ENCODE data around the gene ARHGAP42.

Gene ARHGAP42

DNA sequence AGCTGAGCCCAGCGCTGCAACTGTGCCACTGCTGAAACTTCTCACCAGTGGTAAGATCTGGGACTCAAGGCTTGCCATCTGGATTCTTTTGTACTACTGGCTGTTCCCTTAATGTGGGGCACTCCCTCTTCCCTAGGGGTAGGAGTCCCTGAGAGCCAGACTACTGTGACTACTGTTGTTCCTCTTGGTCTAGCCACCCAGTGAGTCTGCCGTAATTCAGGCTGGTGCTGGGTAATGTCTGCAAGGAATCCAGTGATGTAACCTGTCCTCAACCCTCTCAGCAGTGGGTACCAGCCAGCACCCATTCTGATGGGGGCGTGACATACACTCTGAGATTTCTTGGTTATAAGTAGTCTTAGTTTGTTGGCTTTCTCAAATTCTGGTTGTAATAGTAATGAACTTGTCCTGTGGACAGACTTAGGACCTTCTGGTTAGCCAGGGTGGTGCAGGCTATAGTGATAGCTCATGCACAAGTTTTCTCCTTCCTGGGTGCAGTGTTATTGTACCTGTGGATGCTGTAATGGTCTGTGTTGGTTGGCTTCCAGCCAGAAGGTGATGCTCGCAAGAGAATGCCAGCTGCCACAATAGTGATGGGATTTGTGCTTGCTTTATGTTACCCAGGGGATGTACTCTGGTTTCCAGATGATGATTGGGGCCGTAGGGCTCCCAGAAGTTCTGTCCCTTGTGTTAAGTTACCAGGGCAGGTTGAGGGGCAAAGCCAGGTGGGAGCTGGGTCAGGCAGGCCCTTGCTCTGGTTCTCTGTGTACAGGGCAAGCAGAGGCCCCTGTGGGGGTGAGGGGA is 65.5 kb downstream of the ARHGAP42 start:
- Mint-ChIP-seq H3K27ac (no peak overlapping the region), H3K4me3 (no peak overlapping the region), H3K9me3 (peaks cover 11% of the 10 kb centered on the region), H3K36me3 (ENCODE audit: low read depth) (no peaks in the 10 kb centered on the region), H3K27me3 (ENCODE audit: low read depth) (no peaks in the 10 kb centered on the region), H3K4me1 (ENCODE audit: low read depth) (no peaks in the 10 kb centered on the region)

DNA sequence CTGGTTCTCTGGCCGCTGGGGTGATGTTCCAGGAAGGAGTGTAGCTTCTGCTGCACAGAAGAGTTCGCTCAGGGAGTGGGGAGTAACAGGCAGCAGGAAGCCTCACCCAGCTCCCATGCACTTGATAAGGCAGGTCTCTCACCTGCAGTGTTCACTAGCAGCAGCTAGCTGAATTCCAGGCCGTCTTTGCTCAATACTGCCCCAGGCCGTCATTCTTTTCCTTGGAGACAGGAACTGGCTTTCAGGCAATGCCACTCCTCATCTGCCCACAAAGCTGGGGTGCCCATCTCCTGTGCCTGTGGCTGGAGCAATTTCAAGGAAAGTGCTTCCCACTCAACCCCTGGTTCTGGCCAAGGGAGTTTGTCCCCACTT is 66.1 kb downstream of the ARHGAP42 start:
- H3K4me3 Mint-ChIP-seq = no peak overlapping the region
- no peaks in the 10 kb centered on the region for H3K36me3 Mint-ChIP-seq (ENCODE audit: low read depth)
- no peaks in the 10 kb centered on the region for H3K4me1 Mint-ChIP-seq (ENCODE audit: low read depth)
- H3K27ac Mint-ChIP-seq = no peak overlapping the region
- peaks cover 11% of the 10 kb centered on the region for H3K9me3 Mint-ChIP-seq
- H3K27me3 Mint-ChIP-seq (ENCODE audit: low read depth) = no peaks in the 10 kb centered on the region

DNA sequence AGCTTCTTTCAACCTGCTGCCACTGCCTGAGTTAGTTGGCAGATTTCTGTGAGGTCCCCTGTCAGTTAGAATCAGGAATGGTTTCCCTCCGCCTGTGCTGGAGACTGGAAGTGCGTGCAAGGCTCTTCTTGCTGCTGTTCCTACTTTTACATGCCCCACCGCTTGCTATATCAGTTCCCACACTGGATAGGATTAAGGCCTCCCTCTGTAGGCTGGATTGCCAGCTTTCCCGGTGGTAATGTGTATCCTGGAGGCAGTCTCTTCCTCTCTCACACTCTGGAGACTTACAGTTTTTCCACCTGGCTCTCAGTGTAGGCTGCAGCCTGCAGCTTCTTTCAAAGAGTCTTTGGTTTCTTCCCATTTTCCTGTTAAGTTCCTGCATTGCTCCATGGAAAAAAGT is 66.5 kb downstream of the ARHGAP42 start:
- Mint-ChIP-seq H3K9me3 (peaks cover 11% of the 10 kb centered on the region), H3K4me3 (no peak overlapping the region), H3K4me1 (ENCODE audit: low read depth) (no peaks in the 10 kb centered on the region), H3K27me3 (ENCODE audit: low read depth) (no peaks in the 10 kb centered on the region), H3K36me3 (ENCODE audit: low read depth) (no peaks in the 10 kb centered on the region), H3K27ac (no peak overlapping the region)

DNA sequence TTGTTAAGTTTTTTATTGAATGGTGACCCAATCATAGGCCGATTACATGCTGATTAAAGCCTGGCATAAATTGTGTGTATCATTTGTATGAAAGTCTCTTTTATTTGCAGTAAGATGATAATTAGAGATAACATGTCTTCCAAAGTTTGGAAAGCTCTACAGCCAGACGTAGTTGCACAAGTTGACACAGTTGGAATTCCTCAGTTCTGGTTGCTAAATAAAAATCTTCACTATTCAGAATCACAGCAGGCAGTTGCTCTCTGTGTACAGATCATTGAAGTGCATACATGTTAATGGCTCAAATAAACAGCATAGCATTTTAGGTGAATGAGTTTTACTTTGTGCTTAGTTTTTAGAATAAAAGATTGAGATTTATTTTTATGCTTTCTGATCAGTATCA is 69.5 kb downstream of the ARHGAP42 start:
- Mint-ChIP-seq H3K4me3 (no peak overlapping the region), H3K4me1 (ENCODE audit: low read depth) (no peaks in the 10 kb centered on the region), H3K9me3 (no peaks in the 10 kb centered on the region), H3K36me3 (ENCODE audit: low read depth) (no peaks in the 10 kb centered on the region), H3K27ac (no peak overlapping the region), H3K27me3 (ENCODE audit: low read depth) (no peaks in the 10 kb centered on the region)

DNA sequence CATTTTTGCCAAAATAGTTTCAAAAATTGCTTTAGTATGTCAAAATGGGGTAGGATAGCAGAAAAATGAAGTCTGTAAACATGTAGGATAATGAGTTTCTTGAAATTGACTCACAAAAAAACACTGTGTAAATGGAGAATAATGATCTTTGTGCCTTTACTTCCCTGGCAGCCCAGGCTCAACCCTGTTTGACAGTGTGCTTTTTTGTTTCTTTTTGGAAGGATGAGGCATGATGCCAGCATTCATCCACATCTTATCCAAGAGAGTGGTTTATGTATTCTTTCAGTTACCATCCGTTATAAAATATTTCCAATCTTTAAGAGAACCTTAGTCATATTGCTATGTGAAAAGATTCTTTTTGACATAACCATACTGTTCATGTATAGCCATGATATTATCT is 70.6 kb downstream of the ARHGAP42 start:
- H3K4me3 Mint-ChIP-seq = no peak overlapping the region
- H3K27ac Mint-ChIP-seq = no peak overlapping the region
- H3K36me3 Mint-ChIP-seq (ENCODE audit: low read depth) = no peaks in the 10 kb centered on the region
- no peaks in the 10 kb centered on the region for H3K9me3 Mint-ChIP-seq
- H3K27me3 Mint-ChIP-seq (ENCODE audit: low read depth) = no peaks in the 10 kb centered on the region
- H3K4me1 Mint-ChIP-seq (ENCODE audit: low read depth) = no peaks in the 10 kb centered on the region

DNA sequence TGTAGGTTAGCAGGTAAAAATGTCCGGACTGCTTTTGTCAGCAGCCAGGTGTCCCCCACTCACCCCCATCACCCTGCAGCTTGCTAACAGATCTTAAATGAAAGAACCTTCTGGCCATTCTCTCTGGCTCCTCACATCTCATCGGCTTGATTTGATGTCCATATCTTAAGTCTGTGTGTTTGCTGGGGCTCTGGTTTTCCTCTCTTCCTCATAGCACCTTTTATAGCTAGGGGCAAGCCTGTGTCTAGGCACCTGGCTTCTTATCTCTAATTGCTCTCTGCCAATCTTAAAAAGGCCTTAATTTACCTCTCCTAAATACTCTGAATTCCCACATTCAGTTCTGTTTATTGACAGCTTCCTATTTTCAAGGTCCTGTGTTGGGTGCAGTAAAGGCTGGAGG is 72.0 kb downstream of the ARHGAP42 start:
- no peaks in the 10 kb centered on the region for H3K36me3 Mint-ChIP-seq (ENCODE audit: low read depth)
- no peaks in the 10 kb centered on the region for H3K4me1 Mint-ChIP-seq (ENCODE audit: low read depth)
- no peak overlapping the region for H3K27ac Mint-ChIP-seq
- H3K9me3 Mint-ChIP-seq = no peaks in the 10 kb centered on the region
- no peaks in the 10 kb centered on the region for H3K27me3 Mint-ChIP-seq (ENCODE audit: low read depth)
- H3K4me3 Mint-ChIP-seq = no peak overlapping the region

DNA sequence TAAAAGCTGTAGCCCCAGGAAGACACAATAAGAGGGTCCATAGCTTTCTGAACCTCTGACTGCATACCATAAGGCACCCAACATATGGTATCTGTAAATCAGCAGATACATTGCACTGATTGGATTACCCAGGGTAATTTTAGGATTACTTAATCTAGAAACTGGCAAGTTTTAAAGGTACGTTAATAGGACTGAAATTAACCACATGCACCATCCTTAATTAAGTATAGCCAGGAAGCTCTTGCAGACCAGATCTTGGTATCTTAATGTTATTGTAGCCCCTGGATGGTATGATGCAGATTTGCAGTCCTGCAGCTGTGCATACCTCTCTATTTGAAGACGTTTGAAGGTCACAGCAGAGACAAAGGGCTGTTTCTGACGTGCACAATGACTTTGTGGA is 72.8 kb downstream of the ARHGAP42 start:
- Mint-ChIP-seq H3K36me3 (ENCODE audit: low read depth) (no peaks in the 10 kb centered on the region), H3K27me3 (ENCODE audit: low read depth) (no peaks in the 10 kb centered on the region), H3K9me3 (no peaks in the 10 kb centered on the region), H3K27ac (no peak overlapping the region), H3K4me3 (no peak overlapping the region), H3K4me1 (ENCODE audit: low read depth) (no peaks in the 10 kb centered on the region)

DNA sequence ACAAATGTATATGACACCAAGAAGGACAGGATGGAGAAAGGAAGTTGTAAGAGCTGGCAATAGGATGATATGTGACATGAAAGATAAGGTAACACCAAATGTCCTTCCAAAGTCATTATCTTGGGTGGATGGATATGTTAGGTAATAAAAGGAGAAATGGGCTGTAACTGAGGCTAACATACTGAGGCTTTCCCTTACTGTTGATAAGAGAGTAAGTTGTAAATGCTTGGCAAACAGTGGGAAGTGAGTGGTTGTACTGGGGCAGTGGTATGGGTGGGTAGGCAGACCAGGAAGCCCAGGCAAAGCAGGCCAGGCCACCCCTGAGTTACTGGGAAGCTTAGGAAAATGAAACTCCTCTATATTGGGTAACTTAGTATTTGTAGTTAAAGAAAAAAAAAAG is 73.7 kb downstream of the ARHGAP42 start:
- Mint-ChIP-seq H3K36me3 (ENCODE audit: low read depth) (no peaks in the 10 kb centered on the region), H3K9me3 (no peaks in the 10 kb centered on the region), H3K27ac (no peak overlapping the region), H3K4me3 (no peak overlapping the region), H3K4me1 (ENCODE audit: low read depth) (no peaks in the 10 kb centered on the region), H3K27me3 (ENCODE audit: low read depth) (no peaks in the 10 kb centered on the region)

DNA sequence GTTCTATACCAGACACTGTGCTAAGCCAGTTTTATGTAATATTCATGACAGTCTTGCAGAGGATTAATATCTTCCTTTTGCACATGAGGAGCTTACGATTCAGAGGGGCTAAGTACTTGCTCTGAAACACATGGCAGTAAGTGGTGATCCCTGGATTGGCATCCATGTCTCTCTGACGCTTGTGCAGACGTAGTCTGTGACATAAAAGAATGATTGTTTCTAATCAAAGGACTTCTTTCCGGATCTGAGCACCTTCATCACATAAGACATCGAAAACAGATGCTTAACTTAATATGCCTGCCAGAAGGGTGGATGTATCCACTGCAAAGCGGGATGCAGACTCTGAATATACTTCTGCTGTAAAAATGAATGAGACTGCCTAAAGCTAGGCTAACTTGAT is 74.8 kb downstream of the ARHGAP42 start:
- Mint-ChIP-seq H3K4me1 (ENCODE audit: low read depth) (no peaks in the 10 kb centered on the region), H3K27ac (no peak overlapping the region), H3K27me3 (ENCODE audit: low read depth) (no peaks in the 10 kb centered on the region), H3K9me3 (no peaks in the 10 kb centered on the region), H3K4me3 (no peak overlapping the region), H3K36me3 (ENCODE audit: low read depth) (no peaks in the 10 kb centered on the region)

DNA sequence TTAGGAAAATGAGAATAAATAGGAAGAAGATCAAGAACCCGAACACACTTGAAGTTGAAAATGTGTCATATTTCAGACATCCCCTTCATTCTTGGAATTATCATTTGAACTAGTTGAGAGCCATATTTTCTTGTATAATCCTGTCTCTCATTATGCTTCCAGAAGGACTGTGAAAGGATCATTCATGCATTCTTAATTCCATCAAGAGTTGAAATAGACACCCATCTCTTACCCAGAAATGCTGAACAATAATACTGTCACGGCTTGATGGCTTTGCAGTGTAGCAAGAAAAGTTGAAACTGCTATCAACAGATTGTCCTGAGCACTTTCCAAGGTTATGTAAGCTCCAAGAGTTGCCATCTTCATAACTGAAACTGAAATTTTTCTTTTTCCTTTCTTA is 79.7 kb downstream of the ARHGAP42 start:
- H3K27me3 Mint-ChIP-seq (ENCODE audit: low read depth) = no peaks in the 10 kb centered on the region
- no peaks in the 10 kb centered on the region for H3K9me3 Mint-ChIP-seq
- H3K27ac Mint-ChIP-seq = no peak overlapping the region

DNA sequence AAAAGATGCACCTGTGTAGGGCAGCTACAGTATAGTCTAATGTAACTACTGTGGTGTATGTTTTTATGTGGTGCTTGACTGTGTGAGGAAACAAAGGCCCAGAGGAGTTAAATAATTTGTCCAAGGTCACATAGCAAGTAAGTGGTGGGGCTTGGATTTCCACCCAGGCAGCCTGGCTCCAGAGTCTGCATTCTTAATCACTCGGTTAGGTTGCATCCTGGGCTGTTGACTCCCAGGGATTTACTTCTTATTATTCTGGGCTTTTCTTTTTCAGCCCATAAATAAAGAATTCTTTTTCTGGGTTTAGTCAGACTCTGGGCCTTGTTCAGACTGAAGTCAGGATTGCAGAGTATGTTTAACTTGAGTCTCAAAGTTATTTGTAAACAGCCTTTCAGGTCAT is 82.1 kb downstream of the ARHGAP42 start:
- no peaks in the 10 kb centered on the region for H3K27me3 Mint-ChIP-seq (ENCODE audit: low read depth)
- H3K36me3 Mint-ChIP-seq (ENCODE audit: low read depth) = no peaks in the 10 kb centered on the region
- no peak overlapping the region for H3K4me3 Mint-ChIP-seq
- H3K27ac Mint-ChIP-seq = no peak overlapping the region
- H3K4me1 Mint-ChIP-seq (ENCODE audit: low read depth) = no peaks in the 10 kb centered on the region
- H3K9me3 Mint-ChIP-seq = no peaks in the 10 kb centered on the region

More for the DNA sequence above, 79.7 kb downstream of the ARHGAP42 start:
- H3K4me1 Mint-ChIP-seq (ENCODE audit: low read depth) = no peaks in the 10 kb centered on the region
- H3K4me3 Mint-ChIP-seq = no peak overlapping the region
- H3K36me3 Mint-ChIP-seq (ENCODE audit: low read depth) = no peaks in the 10 kb centered on the region

DNA sequence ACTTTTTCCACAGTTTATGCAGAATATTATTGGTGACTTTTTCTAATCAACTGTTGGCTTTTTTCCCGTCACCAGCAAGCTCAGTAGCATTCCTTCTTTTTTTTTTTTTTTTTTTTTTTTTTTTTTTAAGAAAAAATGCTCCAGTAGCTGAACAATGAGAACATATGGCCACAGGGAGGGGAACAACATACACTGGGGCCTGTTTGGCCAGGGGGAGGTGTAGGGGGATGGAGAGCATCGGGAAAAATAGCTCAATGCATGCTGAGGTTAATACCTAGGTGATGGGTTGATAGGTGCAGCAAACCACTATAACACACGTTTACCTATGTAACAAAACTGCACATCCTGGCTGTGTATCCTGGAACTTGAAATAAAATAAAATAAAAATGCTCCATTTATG is 82.5 kb downstream of the ARHGAP42 start:
- no peak overlapping the region for H3K27ac Mint-ChIP-seq
- H3K4me1 Mint-ChIP-seq (ENCODE audit: low read depth) = no peaks in the 10 kb centered on the region
- no peaks in the 10 kb centered on the region for H3K9me3 Mint-ChIP-seq

DNA sequence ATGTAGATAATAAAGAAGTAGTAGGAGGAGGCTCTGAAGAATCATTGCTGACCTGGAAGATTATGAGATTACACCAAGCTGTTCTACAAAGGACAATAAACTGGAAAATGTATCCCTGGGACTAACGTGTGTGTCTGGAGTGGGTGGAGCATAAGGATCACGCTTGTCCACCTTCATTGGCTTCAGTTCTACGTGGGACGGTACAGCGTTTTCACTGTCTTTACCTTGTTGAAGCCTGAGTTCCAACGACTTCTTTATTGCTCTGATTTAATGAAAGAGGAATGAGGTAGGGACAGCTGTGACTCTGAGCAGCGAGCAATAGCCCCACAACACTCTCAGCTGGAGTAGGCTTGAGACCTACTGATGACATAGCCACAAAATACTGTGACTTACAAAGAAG is 87.0 kb downstream of the ARHGAP42 start:
- Mint-ChIP-seq H3K36me3 (ENCODE audit: low read depth) (no peaks in the 10 kb centered on the region), H3K27ac (no peak overlapping the region), H3K9me3 (no peaks in the 10 kb centered on the region), H3K4me1 (ENCODE audit: low read depth) (no peaks in the 10 kb centered on the region), H3K4me3 (no peak overlapping the region), H3K27me3 (ENCODE audit: low read depth) (no peaks in the 10 kb centered on the region)

More for the DNA sequence above, 82.5 kb downstream of the ARHGAP42 start:
- Mint-ChIP-seq H3K27me3 (ENCODE audit: low read depth) (no peaks in the 10 kb centered on the region), H3K4me3 (no peak overlapping the region), H3K36me3 (ENCODE audit: low read depth) (no peaks in the 10 kb centered on the region)

DNA sequence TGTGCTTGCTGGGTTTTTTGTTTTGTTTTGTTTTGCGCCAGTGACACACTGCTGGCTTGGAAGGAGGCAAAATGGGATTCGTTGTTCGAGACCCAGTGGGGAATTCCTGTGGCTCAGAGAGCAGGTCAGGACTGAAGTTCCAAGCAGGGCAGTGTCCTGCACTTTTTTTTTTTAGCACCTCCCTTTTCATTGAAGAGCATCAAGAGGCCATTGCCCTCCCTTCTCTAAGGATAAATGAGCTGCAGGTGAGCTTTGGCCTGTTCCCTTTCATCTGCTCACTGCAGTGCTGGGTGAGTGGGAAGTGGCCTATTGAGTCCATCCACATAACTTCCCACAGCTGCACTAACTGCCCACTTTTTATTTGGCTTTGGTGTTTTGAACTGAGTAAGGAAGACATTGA is 87.8 kb downstream of the ARHGAP42 start:
- Mint-ChIP-seq H3K27ac (no peak overlapping the region), H3K9me3 (no peaks in the 10 kb centered on the region), H3K36me3 (ENCODE audit: low read depth) (no peaks in the 10 kb centered on the region), H3K4me1 (ENCODE audit: low read depth) (no peaks in the 10 kb centered on the region), H3K27me3 (ENCODE audit: low read depth) (no peaks in the 10 kb centered on the region), H3K4me3 (no peak overlapping the region)

DNA sequence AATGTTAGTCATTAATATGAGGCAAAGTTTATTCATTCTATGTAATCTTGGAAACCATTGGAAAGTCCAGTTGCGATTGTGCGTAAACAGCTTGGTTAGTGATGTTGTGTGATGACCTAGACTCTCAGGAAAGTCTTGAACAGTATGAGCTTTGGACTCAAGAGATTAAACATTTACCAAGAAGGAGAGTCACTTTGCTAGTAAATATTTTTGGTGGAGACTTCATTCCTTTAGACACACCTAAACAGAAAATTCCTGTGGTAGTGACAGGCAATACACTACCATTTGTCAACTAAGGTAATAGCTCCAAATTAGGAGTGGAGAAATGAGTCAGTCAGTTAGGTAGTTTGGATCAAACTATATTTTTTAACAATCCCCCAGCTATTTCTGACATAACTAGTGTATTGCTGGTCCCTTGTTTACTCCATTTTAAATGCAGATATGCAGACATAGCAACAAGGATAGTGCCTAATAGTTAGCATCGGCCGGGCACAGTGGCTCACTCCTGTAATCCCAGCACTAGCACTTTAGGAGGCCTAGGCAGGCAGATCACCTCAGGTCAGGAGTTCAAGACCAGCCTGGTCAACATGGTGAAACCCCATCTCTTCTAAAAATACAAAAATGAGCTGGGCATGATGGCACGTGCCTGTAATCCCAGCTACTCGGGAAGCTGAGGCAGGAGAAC is 89.3 kb downstream of the ARHGAP42 start:
- Mint-ChIP-seq H3K9me3 (no peaks in the 10 kb centered on the region), H3K4me3 (no peak overlapping the region), H3K27me3 (ENCODE audit: low read depth) (no peaks in the 10 kb centered on the region), H3K36me3 (ENCODE audit: low read depth) (no peaks in the 10 kb centered on the region), H3K27ac (no peak overlapping the region), H3K4me1 (ENCODE audit: low read depth) (no peaks in the 10 kb centered on the region)

Measured in T-helper 1 cell treated with Interleukin-12 subunit alpha and Interleukin-12 subunit beta and Interleukin-4 antibody, amounts not matched to agents 30 μg/mL and 1 μg/mL, for 36 hours (primary cell).